GM12878 (cell line): Measurements from ENCODE around the gene TAPBP. TPM values are rescaled to one million over a fixed set of nuclear protein-coding genes. Genes with fewer than 3 reads are reported as not detected.

Source experiments
- BCL3 ChIP-seq: IDR thresholded peaks from 2 replicates; pipeline ENCODE4 v1.6.1; 2011; ENCODE audit warnings: borderline replicate concordance, low read depth, mild to moderate bottlenecking, moderate library complexity, low read length; ENCODE audit not compliant: insufficient read depth, poor library complexity, severe bottlenecking
- BHLHE40 ChIP-seq, 2 experiments: fragments of 450-650 bp in 1 of 2; IDR thresholded peaks; 2 replicates each; pipeline ENCODE4 v1.6.1; 2011 to 2017; ENCODE audit warnings: low read depth in 2 of 2, borderline replicate concordance in 1 of 2, improper control_type of control experiment in 1 of 2, low read length in 1 of 2, mild to moderate bottlenecking in 1 of 2
- CREM ChIP-seq: IDR thresholded peaks from 2 replicates; pipeline ENCODE4 v1.6.1; 2014; ENCODE audit warnings: antibody characterized with exemption, low read depth
- DPF2 ChIP-seq: fragments of 450-650 bp; IDR thresholded peaks from 2 replicates; pipeline ENCODE4 v1.6.1; 2017; ENCODE audit warnings: mild to moderate bottlenecking
- ELK1 ChIP-seq: IDR thresholded peaks from 2 replicates; pipeline ENCODE4 v1.6.1; 2012; ENCODE audit warnings: low read depth, low read length, improper control_type of control experiment
- ETV6 ChIP-seq, 2 experiments: fragments of 450-650 bp in 1 of 2; IDR thresholded peaks in 1 of 2; conservative IDR thresholded peaks in 1 of 2; 2 replicates each; pipeline ENCODE4 v1.6.1; 2014; ENCODE audit warnings: antibody characterized with exemption in 1 of 2, borderline replicate concordance in 1 of 2, low read depth in 1 of 2, mild to moderate bottlenecking in 1 of 2, moderate library complexity in 1 of 2
- GATAD2B ChIP-seq: fragments of 450-650 bp; conservative IDR thresholded peaks from 2 replicates; pipeline ENCODE4 v1.6.1; 2017; ENCODE audit warnings: low read depth, mild to moderate bottlenecking, moderate library complexity
- MAX ChIP-seq: IDR thresholded peaks from 2 replicates; pipeline ENCODE4 v1.6.1; 2012; ENCODE audit warnings: low read depth, low read length, improper control_type of control experiment
- MXI1 ChIP-seq: fragments of 150-350 bp; IDR thresholded peaks from 2 replicates; pipeline ENCODE4 v1.6.1; 2011; ENCODE audit warnings: low read depth, mild to moderate bottlenecking, inconsistent platforms, low read length, improper control_type of control experiment
- NR2C1 ChIP-seq: fragments of 450-650 bp; IDR thresholded peaks from 2 replicates; pipeline ENCODE4 v1.6.1; 2017; ENCODE audit warnings: antibody characterized with exemption, mild to moderate bottlenecking, moderate library complexity
- RUNX3 ChIP-seq: IDR thresholded peaks from 2 replicates; pipeline ENCODE4 v1.6.1; 2012; ENCODE audit warnings: low read length, inconsistent platforms
- SMAD1 ChIP-seq: fragments of 450-650 bp; IDR thresholded peaks from 2 replicates; pipeline ENCODE4 v1.6.1; 2018; ENCODE audit warnings: mild to moderate bottlenecking, low read depth; ENCODE audit not compliant: partially characterized antibody
- SREBF1 ChIP-seq: IDR thresholded peaks from 2 replicates; pipeline ENCODE4 v1.6.1; 2012; ENCODE audit warnings: mild to moderate bottlenecking, low read length
- TAF1 ChIP-seq: IDR thresholded peaks from 2 replicates; pipeline ENCODE4 v1.6.1; 2011; ENCODE audit warnings: mild to moderate bottlenecking, low read depth, low read length, borderline replicate concordance
- YBX1 ChIP-seq: fragments of 450-650 bp; IDR thresholded peaks from 2 replicates; pipeline ENCODE4 v1.6.1; 2016; ENCODE audit warnings: antibody characterized with exemption
- YY1 ChIP-seq: IDR thresholded peaks from 2 replicates; pipeline ENCODE4 v1.6.1; 2011; ENCODE audit warnings: low read depth, mild to moderate bottlenecking, low read length
- ZNF274 ChIP-seq: IDR thresholded peaks from one replicate; pipeline ENCODE4 v1.8.0; 2011; ENCODE audit not compliant: insufficient read length, insufficient read depth
- polyA plus RNA-seq, 11 experiments: library from polyadenylated mRNA; depleted of rRNA in 4 of 11; unstranded in 6 of 11; stranded (reverse) in 5 of 11; fragments of >200 nt; fragmentation: Nextera tagmentation in 4 of 11; fragmentation: Illumina TruSeq in 1 of 11; extraction: Ambion mirVana in 4 of 11; extraction: Trizol in 1 of 11; gene quantifications; 1 replicate in 1 of 11; 2 replicates in 10 of 11; pipeline versions ENCODE4 v1.2.1 to v1.2.3, GENCODE V29; 2011 to 2016; ENCODE audit warnings: inconsistent platforms in 2 of 11, missing spikeins in 2 of 11, low read depth in 1 of 11
- total RNA-seq, 4 experiments: library from RNA; depleted of rRNA in 3 of 4; stranded (reverse); fragments of >200 nt in 3 of 4; fragmentation: Illumina TruSeq in 1 of 4; extraction: Trizol in 1 of 4; gene quantifications; 2 replicates each; pipeline versions ENCODE4 v1.2.1 to v1.2.3, GENCODE V29; 2013 to 2021
- TF ChIP-seq, protein P1 (sequence below): fragments of 450-650 bp; IDR thresholded peaks from 2 replicates; pipeline ENCODE4 v1.6.1; 2018; ENCODE audit warnings: mild to moderate bottlenecking, low read depth, moderate library complexity; ENCODE audit not compliant: partially characterized antibody

Gene TAPBP
- total and polyA plus RNA-seq, 10 of the 15 experiments (the other 5 are each of a cell fraction or from before 2014, with no cell fraction given) = 14.6 to 210 (median 78.1) TPM

GRCh38 chr6:33288921-33289783 lies 24.7 kb downstream of the TAPBP start, which contains the start of the genes PFDN6 and WDR46 (continued):
- TF ChIP-seq YY1 (peak; percentile 99), SMAD1 (no peak), YBX1 (no peak), TAF1 (0 out of 2 replicates have a peak, but pooled peaks have one; percentile 40), RUNX3 (peak; percentile 63), ZNF274 (no peak), CREM (peak; percentile 69; the same call in 1 of the 2 replicates), DPF2 (no peak), MAX (peak; percentile 95), NR2C1 (peak; percentile 99), GATAD2B (peak; percentile 10; the same call in 1 of the 2 replicates), ELK1 (peak; percentile 60; the same call in 1 of the 2 replicates), SREBF1 (peak; percentile 83), ETV6 (conservative IDR thresholded peaks at IDR 0.05 in 1 of 2, IDR thresholded peaks at IDR 0.05 in 1 of 2; ENCODE audit: borderline replicate concordance in 1 of 2, low read depth in 1 of 2) (peak in 1 of 2 experiments; percentile 28; a peak in 1 of 4 replicates), BHLHE40 (IDR thresholded peaks at IDR 0.05; ENCODE audit: borderline replicate concordance in 1 of 2, low read depth in 2 of 2, low read length in 1 of 2) (peak; percentile 76 to 86), BCL3 (no peak), MXI1 (peak; percentile 99)
- TF ChIP-seq, protein P1, sequence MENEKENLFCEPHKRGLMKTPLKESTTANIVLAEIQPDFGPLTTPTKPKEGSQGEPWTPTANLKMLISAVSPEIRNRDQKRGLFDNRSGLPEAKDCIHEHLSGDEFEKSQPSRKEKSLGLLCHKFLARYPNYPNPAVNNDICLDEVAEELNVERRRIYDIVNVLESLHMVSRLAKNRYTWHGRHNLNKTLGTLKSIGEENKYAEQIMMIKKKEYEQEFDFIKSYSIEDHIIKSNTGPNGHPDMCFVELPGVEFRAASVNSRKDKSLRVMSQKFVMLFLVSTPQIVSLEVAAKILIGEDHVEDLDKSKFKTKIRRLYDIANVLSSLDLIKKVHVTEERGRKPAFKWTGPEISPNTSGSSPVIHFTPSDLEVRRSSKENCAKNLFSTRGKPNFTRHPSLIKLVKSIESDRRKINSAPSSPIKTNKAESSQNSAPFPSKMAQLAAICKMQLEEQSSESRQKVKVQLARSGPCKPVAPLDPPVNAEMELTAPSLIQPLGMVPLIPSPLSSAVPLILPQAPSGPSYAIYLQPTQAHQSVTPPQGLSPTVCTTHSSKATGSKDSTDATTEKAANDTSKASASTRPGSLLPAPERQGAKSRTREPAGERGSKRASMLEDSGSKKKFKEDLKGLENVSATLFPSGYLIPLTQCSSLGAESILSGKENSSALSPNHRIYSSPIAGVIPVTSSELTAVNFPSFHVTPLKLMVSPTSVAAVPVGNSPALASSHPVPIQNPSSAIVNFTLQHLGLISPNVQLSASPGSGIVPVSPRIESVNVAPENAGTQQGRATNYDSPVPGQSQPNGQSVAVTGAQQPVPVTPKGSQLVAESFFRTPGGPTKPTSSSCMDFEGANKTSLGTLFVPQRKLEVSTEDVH = peak; percentile 94
